Left renal pelvis (tissue), 4 donors: ENCODE data around the gene CAPZB. TPM values are rescaled to one million over a fixed set of nuclear protein-coding genes. Genes with fewer than 3 reads are reported as not detected.

Experiments
- DNase-seq, 4 donors: peaks; one replicate each; pipeline ENCODE4 v3.0.0-alpha.2; 2013; ENCODE audit warnings: low read depth in 4 of 4, low spot score in 3 of 4
- polyA plus RNA-seq, 4 donors: library from polyadenylated mRNA; unstranded; fragments of 120-200 nt; gene quantifications; one replicate each; pipeline ENCODE4 v1.2.1, GENCODE V29; 2013; ENCODE audit not compliant: insufficient read length in 4 of 4

Gene CAPZB
- polyA plus RNA-seq, 4 donors: 234 to 249 (median 240) TPM

- no peak for DNase-seq
These were observed 146.0 kb downstream of the CAPZB start for GRCh38 chr1:19339214-19339861.

- no peak for DNase-seq
These were observed 147.0 kb downstream of the CAPZB start for GRCh38 chr1:19338323-19338762.

- no peak for DNase-seq
These were observed 148.1 kb downstream of the CAPZB start for GRCh38 chr1:19337289-19337688.

- no peak for DNase-seq
These were observed 148.8 kb downstream of the CAPZB start for GRCh38 chr1:19336543-19336942.

- no peak for DNase-seq
These were observed 151.6 kb downstream of the CAPZB start for GRCh38 chr1:19333587-19334354.

GRCh38 chr1:19332832-19333231 lies 152.5 kb downstream of the CAPZB start:
- no peak for DNase-seq

- DNase-seq: no peak
These were observed 154.0 kb downstream of the CAPZB start for GRCh38 chr1:19331262-19331878.

GRCh38 chr1:19330449-19331135 lies 154.7 kb downstream of the CAPZB start:
- no peak for DNase-seq

GRCh38 chr1:19329611-19330010 lies 155.7 kb downstream of the CAPZB start:
- DNase-seq: no peak

GRCh38 chr1:19329188-19329587 lies 156.2 kb downstream of the CAPZB start:
- no peak for DNase-seq

GRCh38 chr1:19328486-19328885 lies 156.9 kb downstream of the CAPZB start:
- no peak for DNase-seq

GRCh38 chr1:19327736-19328135 lies 157.6 kb downstream of the CAPZB start:
- no peak for DNase-seq

- no peak for DNase-seq
These were observed 158.0 kb downstream of the CAPZB start for GRCh38 chr1:19327301-19327700.

- no peak for DNase-seq
These were observed 158.6 kb downstream of the CAPZB start for GRCh38 chr1:19326748-19327065.

GRCh38 chr1:19325958-19326747 lies 159.2 kb downstream of the CAPZB start:
- no peak for DNase-seq

- no peak for DNase-seq
These were observed 159.9 kb downstream of the CAPZB start for GRCh38 chr1:19325368-19325957.

- no peak for DNase-seq
These were observed 160.7 kb downstream of the CAPZB start for GRCh38 chr1:19324665-19324990.

- no peak for DNase-seq
These were observed 161.2 kb downstream of the CAPZB start for GRCh38 chr1:19323987-19324664.

- no peak for DNase-seq
These were observed 162.9 kb downstream of the CAPZB start for GRCh38 chr1:19322481-19322880.

GRCh38 chr1:19321071-19321470 lies 164.3 kb downstream of the CAPZB start:
- DNase-seq: no peak
